Kidney epithelial cell (primary cell): ENCODE results near the gene TNFRSF1B. TPM values are rescaled to one million over a fixed set of nuclear protein-coding genes. Genes with fewer than 3 reads are reported as not detected.

Experiments used
- DNase-seq: peaks from one replicate; pipeline ENCODE4 v3.0.0-alpha.2; 2010; ENCODE audit warnings: low read depth
- H3K27me3 ChIP-seq: 2 replicates; pipeline ENCODE4 v1.6.0; 2011; ENCODE audit warnings: low read length; ENCODE audit not compliant: control insufficient read depth, insufficient read depth
- H3K36me3 ChIP-seq: 2 replicates; pipeline ENCODE4 v1.5.1; 2011; ENCODE audit warnings: low read length; ENCODE audit not compliant: control insufficient read depth, insufficient read depth
- H3K4me3 ChIP-seq: 2 replicates; pipeline ENCODE4 v1.5.1; 2011; ENCODE audit warnings: low read depth, mild to moderate bottlenecking, control low read depth, low read length
- total RNA-seq: library from RNA; depleted of rRNA; stranded (reverse); fragments of >200 nt; gene quantifications from 2 replicates; pipeline ENCODE4 v1.2.3, GENCODE V29; 2015
- TF ChIP-seq, protein P1 (sequence below): IDR thresholded peaks from 2 replicates; pipeline ENCODE4 v1.5.1; 2011; ENCODE audit warnings: mild to moderate bottlenecking, moderate library complexity, low read length, control low read depth, inconsistent platforms; ENCODE audit not compliant: insufficient read depth, poor library complexity, severe bottlenecking

Gene TNFRSF1B
- total RNA-seq = 0.21 and 0.27 TPM in 2 replicates

DNA sequence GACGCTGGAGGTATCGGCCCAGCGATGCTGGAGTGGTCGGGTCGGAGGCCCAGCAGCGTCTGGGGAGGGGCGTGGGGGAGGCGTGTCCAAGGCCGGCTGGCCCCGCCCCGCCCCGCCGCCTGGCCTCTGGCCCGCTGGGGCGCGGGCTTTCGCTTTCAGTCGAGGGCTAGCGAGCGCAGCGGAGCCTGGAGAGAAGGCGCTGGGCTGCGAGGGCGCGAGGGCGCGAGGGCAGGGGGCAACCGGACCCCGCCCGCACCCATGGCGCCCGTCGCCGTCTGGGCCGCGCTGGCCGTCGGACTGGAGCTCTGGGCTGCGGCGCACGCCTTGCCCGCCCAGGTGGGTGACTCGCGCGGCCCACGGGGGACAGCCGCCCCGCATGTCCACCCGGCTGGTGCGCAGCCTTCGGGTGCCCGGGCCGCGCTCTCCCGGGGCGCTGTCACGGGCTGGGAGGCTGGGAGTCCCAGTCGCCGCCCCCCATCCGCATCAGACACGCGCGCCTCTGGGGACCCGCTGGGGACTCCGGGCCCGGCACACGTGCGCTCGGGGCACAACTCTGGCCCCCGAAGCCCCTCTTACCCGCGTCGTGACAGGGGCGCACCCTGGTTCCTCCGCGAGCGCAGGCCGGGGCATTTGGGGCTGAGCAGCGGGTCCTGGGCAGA lies at the start of gene TNFRSF1B:
Gene TNFRSF1B (plus strand): TSS at position 158 of the 659 bp plus-strand sequence. CDS start 101 bp downstream, at position 259.
- H3K27me3 ChIP-seq = peaks cover 39% of the 10 kb centered on the region
- peak within 1 kb of the TSS; percentile 21 for H3K4me3 ChIP-seq
- TF ChIP-seq, protein P1, sequence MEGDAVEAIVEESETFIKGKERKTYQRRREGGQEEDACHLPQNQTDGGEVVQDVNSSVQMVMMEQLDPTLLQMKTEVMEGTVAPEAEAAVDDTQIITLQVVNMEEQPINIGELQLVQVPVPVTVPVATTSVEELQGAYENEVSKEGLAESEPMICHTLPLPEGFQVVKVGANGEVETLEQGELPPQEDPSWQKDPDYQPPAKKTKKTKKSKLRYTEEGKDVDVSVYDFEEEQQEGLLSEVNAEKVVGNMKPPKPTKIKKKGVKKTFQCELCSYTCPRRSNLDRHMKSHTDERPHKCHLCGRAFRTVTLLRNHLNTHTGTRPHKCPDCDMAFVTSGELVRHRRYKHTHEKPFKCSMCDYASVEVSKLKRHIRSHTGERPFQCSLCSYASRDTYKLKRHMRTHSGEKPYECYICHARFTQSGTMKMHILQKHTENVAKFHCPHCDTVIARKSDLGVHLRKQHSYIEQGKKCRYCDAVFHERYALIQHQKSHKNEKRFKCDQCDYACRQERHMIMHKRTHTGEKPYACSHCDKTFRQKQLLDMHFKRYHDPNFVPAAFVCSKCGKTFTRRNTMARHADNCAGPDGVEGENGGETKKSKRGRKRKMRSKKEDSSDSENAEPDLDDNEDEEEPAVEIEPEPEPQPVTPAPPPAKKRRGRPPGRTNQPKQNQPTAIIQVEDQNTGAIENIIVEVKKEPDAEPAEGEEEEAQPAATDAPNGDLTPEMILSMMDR = no peak
- no peak for DNase-seq
- no peaks in the 10 kb centered on the region for H3K36me3 ChIP-seq

DNA sequence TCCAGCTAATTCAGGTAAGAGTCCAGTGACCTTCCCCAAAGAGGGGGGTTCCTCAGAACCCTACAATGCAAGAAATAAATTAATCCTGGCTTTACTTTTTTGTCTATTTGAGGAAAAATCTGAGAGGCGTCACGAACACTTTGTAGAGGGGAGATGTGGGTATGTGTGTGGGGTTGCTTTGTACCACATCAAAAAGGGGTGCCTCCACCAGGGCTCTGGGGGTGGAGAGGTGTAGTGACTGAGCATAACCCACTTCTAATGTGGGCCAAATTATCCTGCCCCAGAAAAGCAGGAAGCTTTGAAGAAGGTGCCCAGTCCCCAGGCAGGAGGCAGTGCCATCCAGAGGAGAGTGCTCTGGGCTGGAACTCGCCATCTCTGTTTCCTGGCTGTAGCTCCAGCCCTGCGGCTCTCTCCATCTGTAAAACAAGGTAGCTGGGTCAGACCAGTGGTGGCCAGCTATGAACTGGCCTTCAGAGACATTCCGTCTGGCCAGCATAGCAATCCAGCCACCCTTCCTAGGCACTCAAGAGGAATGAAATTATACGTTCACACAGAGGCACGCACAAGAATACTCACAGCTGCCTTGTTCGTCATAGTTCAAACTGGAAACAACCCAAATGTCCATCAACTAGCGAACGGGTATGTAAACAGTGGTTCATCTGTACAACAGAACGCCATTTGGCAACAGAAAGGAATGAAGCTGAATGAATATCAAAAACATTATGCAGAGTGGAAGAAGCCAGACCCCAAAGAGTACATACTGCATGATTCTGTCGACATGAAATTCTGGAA lies 45.4 kb upstream of the TNFRSF1B start:
- peaks cover 15% of the 10 kb centered on the region for H3K27me3 ChIP-seq
- DNase-seq = no peak
- TF ChIP-seq, protein P1 = no peak
- no peaks in the 10 kb centered on the region for H3K36me3 ChIP-seq
- no peak overlapping the region for H3K4me3 ChIP-seq

DNA sequence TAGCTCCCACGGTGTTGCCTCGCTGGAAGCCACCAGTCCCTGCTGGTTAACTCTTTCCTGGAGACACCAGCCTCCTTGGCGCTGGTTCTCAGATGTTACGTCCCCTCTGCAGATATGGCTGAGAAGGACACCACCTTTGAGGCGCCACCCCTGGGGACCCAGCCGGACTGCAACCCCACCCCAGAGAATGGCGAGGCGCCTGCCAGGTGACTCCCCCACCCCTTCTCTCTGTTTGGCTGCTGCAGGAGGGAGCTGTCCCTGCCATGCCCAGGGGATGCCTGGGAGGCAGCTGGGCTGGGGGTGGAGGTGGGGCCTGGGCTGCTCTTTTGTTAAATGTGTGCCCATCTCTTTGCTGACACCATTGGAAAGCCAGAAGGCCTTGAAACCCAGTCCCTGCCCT lies 43.6 kb upstream of the TNFRSF1B start:
- no peak for DNase-seq
- no peaks in the 10 kb centered on the region for H3K36me3 ChIP-seq

DNA sequence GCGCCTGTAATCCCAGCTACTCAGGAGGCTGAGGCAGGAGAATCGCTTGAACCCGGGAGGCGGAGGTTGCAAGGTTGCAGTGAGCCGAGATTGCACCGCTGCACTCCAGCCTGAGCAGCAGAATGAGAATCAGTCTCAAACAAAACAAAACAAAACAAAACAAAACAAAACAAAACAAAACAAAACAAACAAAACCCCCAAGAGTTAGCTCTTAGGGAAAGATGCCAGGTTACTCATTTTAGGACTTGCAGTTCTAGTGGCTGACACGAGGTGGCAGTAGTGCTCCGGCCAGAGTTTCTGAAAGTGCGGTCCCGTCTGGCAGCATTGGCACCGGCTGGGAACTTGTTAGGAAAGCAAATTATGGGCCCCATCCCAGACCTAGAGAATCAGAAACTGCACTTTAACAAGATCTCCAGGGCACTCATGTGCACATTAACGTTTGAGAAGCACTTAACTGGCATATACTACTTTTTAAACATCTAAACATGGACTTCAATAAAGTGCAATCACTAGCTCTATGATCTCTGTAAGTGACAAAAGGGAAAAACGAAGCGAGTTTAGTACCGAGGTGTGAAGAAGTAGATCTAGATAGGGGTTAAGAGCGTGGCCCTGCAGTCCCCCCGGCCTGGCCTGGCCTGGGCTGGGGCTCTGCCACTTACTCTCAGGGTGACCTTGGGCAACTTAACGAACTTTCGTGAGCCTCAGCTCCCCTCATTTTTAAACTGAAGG lies 41.9 kb upstream of the TNFRSF1B start:
- TF ChIP-seq, protein P1 = peak; percentile 93
- Histone ChIP-seq H3K4me3 (no peak overlapping the region), H3K36me3 (no peaks in the 10 kb centered on the region), H3K27me3 (peaks cover 17% of the 10 kb centered on the region)
- no peak for DNase-seq

More for the DNA sequence above, 43.6 kb upstream of the TNFRSF1B start:
- Histone ChIP-seq H3K27me3 (peaks cover 15% of the 10 kb centered on the region), H3K4me3 (no peak overlapping the region)
- TF ChIP-seq, protein P1 = no peak

DNA sequence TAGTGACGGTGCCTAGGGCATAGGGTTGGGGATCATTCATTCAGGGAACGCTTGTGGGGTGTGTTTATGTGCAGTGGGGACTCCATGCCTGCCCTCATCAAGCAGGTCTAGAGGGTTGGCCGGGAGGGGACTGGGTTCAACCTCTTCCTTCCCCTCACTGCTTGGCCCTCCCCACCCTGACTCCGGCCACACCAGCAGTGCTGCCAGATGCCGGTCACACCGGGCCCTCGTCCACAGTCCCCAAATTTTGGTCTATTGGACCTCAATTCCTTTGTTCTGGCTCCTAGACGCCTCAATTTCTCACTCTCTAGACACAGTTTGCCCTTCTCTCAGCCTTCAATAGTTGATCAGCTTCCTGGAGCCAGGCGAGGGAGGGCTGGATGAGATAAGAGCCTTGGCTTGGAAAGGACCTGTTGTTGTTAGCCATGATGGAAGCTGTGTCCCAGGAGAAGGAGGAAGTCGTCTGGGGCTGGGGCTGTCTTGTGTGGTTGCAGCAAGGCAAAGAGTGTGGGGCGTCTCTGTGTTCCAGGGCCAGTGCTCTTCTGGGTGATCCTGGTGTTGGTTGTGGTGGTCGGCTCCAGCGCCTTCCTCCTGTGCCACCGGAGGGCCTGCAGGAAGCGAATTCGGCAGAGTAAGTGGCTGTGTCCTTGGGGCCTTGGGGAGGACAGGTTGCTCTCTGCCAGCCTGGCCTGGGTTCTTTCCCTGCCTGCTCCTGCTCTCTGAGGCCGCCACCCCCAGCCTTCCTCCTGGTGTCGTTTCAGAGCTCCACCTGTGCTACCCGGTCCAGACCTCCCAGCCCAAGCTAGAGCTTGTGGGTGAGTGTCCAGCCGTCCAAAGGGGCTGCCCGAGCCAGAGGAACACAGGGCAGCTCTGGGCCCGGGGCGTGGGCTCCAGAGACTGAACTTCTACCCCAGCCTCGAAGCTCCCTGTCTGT lies 41.1 kb upstream of the TNFRSF1B start:
- no peaks in the 10 kb centered on the region for H3K36me3 ChIP-seq
- TF ChIP-seq, protein P1 = no peak
- H3K27me3 ChIP-seq = peaks cover 17% of the 10 kb centered on the region
- no peak overlapping the region for H3K4me3 ChIP-seq
- DNase-seq = no peak
